IPS-11a (cell line): ENCODE data around the gene NPM1.
A peak's percentile ranks its signal among the peaks of the same experiment; 100 is the strongest.
"Not testable (repeated sequence)": the region's sequence is repeated elsewhere in the genome, so short reads cannot be mapped to it uniquely, and the experiment has no call there.

ENCODE experiments used
- H3K4me3 ChIP-seq: one replicate; pipeline ENCODE4 v1.5.1; 2013; ENCODE audit warnings: low read depth, low read length, control low read depth

Gene NPM1, protein sequence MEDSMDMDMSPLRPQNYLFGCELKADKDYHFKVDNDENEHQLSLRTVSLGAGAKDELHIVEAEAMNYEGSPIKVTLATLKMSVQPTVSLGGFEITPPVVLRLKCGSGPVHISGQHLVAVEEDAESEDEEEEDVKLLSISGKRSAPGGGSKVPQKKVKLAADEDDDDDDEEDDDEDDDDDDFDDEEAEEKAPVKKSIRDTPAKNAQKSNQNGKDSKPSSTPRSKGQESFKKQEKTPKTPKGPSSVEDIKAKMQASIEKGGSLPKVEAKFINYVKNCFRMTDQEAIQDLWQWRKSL

DNA sequence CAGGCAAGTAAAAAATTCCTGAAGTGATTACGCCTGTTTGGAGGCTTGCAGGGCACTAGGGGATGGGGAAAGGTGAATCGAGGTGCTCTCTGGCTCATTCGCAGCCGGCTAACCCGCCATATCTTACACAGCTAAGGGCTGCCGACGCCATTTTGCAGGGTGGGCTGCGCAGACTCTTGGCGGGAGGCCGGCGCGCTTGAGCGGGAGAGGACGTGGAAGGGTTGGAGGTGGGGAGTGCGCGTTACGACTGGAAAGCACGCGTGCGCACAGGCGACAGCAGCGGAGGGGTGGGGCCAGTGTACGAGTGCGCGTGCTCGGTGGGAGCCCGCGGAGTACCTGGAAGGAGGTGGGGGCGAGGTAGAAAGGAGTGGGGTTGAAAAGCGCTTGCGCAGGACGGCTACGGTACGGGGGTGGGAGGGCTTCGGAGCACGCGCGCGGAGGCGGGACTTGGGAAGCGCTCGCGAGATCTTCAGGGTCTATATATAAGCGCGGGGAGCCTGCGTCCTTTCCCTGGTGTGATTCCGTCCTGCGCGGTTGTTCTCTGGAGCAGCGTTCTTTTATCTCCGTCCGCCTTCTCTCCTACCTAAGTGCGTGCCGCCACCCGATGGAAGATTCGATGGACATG lies at the start of gene NPM1:
TSS of gene NPM1 (plus strand) at position 505 of the 625 bp plus-strand sequence. CDS start at position 605, 100 bp downstream.
- H3K4me3 ChIP-seq, result peak within 1 kb of the TSS; percentile 95

DNA sequence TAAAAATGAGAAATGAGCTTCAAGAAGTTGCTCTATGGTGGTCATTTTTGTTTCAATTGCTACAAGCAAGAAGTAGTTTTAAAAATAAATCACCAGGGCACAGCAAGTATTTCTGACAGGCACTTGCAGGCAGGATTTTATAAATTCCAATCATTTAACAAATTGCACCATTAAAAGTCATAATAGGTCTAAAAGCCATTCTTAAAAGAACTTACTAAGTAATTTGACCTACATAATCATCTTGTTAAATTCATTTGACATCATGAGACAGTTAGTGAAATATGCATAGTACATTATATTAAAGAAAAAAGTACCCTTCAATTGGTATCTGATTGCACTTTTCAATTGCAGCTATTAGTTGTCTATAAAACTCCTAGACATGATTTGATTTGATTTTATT lies 47.6 kb upstream of the NPM1 start:
- no peak overlapping the region for H3K4me3 ChIP-seq

DNA sequence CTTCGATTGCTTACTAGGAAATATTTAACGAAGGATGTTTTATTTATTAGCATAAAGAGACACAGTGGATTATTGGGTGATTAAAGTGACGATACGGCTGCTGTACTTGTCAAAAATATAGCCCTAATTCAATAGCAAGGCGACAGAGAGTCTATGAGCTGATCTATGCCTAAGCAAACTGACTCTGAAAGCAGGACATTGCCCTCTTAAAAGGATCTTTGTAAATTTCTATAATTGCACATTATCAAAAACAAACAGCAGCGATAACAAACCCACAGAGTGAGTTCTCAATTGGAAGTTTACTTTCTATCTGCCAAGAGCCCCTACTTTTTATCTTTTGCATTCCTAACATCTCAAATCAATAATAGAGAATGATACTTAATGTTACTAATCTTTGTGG lies 47.2 kb upstream of the NPM1 start:
- no peak overlapping the region for H3K4me3 ChIP-seq

DNA sequence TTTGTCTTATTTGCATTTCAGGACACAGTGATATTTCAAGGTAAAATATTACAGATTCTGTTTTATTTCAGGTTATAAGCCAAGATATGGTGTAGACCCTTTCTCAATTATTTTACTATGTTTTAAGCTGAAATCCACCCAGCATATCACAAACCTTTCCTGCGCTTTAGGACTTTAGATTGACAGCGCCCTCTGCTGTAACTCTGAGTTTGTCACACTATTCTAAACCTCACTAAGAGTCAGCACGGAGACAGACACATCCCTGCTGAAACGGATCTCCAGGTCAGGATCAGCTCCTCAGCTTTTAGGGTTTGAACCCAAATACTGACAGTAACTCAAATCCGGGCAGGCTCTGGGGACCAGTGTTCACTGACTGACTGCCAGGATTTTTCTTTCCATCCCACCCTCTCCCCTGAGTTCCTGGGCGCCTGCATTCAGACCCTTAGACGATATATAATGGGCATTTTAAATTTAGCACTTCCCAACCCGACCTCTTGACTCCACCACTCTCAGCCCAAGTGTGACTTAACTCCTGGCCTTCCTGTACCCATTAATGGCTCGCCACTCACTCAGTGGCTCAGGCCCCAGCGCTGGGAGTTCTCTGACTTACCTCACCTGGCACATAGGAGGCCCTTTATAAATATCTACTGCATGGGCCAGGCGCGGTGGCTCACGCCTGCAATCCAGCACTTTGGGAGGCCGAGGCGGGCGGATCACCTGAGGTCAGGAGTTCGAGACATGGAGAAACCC lies 45.1 kb upstream of the NPM1 start:
- no peak overlapping the region for H3K4me3 ChIP-seq

DNA sequence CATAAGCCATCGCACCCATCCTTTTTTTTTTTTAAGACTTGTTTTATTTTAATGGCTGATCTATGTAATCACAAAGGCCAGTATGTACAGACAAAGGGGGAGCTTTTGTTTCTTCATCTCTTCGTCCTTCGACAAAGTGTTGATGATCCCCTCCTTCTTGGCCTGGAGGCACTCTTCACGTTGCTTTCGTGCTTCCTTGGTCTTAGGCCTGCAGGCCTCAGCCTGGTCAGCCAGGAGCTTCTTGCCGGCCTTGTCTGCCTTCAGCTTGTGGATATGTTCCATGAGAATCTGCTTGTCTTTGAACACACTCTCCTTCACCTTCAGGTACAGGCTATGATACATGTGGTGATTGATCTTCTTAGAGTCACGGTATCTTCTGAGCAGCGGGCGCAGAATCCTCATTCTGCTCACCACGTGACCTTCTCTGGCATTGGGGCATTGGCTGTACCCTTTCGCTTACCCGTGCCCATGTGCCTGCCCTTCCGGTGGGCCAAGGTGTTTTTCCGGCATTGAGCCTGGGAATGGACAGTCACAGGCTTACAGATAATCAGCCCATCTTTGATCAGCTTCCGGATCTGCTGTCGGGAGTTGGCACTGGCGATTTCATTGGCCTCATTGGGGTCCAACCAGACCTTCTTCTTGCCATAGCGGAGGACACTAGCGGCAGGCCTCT lies 42.6 kb upstream of the NPM1 start:
- no peak overlapping the region for H3K4me3 ChIP-seq

DNA sequence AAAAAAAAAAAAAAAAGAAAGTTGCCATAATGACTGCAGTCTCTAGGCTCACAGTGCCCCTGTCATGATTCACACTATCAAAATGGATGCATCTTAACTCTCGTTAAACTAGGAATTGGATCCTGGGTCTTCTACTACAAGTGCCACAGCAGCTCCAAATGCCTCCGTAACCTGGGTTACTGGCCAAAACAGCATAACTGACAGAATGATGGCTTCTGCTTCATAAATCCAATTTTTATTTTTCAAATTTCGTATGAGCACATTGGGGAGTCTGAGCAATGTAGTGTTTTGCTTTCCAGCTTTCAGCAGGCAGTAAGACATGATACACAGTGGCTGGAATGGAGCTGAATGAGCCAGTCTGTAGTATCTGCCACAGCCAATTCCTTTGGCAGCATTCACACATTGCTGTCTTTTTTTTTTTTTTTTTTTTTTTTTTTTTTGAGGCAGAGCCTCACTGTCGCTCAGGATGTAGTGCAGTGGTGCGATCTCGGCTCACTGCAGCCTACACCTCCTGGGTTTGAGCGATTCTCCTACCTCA lies 36.0 kb upstream of the NPM1 start:
- no peak overlapping the region for H3K4me3 ChIP-seq

DNA sequence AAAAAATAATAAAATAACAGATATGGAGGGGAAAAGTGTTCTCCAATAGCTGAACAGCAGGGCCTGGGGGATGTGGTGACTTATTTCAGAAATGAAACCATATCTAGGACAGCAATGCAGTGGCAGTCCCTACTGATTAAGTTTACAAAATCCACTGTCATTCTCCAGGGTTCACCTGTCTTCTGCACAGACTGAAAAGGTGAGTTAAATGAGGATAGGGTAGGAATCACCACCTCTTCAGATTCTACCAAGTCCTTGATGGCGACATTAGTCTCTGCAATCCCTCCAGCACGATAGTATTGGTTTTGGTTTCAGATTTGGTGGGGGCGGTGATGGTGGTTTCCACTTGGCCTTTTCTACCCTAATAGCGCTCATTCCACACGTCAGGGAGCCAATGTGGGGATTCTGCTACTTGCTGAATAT lies 32.3 kb upstream of the NPM1 start:
- no peak overlapping the region for H3K4me3 ChIP-seq

DNA sequence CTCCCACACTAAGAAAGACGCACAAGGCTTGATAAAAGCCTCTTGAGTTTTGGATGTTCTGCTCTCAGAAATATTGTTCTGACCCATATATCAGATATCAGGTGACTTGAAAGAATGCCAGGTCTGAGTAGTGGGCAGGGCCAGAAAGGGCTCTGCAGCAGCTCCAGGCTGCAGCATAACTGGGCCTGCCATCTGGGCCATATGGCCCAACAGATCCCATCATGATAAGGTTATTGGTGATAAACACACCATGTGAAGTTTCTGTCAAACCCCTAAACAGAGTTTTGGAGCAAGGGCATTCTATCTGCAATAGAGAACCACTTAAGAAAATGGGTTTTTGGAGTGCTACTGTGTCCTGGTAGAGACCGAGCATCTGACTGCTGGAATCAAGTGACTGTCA lies 29.8 kb upstream of the NPM1 start:
- no peak overlapping the region for H3K4me3 ChIP-seq

DNA sequence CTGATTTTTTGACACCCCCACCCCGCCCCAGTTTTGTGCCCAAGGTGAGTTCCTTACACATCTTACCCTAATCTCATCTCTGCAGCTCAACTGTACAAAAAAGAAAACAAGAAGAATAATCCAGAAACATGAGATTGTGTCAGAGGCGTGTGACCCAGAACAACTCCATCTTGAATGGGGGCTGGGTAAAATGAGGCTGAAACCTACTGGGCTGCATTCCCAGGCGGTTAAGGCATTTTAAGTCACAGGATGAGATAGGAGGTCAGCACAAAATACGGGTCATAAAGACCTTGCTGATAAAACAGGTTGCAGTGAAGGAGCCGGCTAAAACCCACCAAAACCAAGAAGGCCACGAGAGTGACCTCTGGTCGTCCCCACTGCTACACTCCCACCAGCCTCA lies 26.5 kb upstream of the NPM1 start:
- H3K4me3 ChIP-seq, result not testable (repeated sequence)

DNA sequence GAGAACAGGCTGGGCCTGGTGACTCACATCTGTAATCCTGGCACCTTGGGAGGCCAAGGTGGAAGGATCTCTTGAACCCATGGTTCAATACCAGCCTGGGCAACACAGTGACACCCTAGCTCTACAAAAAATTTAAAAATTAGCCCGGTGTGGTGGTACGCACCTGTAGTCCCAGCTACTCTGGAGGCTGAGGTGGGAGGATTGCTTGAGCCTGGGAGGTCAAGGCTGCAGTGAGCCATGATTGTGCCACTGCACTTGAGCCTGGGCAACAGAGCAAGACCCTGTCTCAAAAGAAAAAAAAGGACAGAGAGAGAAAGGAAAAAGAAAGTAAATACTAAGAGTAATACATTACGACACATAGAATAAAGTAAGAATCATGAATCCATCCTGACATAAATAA lies 24.4 kb upstream of the NPM1 start:
- H3K4me3 ChIP-seq, result not testable (repeated sequence)

DNA sequence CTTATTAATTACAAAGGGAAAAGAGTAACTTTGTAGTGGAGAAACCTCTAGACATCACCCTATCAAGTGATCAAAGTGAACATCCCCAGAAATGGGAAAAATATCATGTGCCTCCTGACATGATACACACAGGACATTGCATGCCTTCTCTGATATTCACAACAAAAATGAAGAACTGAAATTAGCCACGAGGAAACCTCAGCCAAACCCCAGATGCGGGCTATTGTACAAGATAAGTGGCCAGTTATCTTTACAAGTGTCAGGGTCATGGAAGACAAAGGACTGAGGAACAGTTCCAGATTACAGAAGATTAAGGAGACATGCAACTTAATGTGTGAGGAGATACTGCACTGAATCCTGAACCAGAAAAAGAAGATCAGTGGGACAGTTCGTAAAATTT lies 23.8 kb upstream of the NPM1 start:
- no peak overlapping the region for H3K4me3 ChIP-seq

DNA sequence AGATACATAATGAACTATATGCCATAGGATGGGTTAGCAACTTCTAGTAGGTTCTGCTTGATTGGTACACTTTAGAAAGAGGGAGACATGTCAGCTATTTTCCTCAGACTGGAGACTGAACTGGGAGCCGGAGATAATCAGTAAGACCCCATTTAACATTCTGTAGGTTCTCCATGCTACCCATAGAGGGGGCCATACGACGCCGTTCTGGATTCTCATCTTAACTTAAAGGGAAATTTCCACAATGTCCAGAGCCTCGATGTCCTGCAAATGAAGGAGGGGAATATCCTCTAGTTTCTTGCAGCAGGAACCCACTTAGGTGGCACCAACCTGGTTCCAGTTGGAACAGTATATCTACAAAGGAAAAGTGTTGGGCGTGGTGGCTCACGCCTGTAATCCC lies 22.3 kb upstream of the NPM1 start:
- no peak overlapping the region for H3K4me3 ChIP-seq

DNA sequence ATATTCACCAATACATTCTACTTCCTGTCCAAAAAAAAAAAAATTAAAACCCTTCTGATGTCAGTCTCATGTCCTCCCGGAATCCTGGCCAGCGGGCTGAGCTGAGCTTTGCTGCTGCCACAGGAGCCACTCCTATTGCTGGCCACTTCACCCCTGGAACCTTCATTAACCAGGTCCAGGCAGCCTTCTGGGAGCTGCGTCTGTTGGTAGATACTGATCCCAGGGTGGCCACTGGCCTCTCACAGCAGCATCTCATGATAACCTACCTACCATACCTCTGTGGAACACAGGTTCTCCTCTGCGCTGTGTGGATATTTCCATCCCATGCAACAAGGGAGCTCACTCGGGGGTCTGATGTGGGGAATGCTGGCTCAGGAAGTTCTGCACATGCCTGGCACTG lies 21.0 kb upstream of the NPM1 start:
- no peak overlapping the region for H3K4me3 ChIP-seq

DNA sequence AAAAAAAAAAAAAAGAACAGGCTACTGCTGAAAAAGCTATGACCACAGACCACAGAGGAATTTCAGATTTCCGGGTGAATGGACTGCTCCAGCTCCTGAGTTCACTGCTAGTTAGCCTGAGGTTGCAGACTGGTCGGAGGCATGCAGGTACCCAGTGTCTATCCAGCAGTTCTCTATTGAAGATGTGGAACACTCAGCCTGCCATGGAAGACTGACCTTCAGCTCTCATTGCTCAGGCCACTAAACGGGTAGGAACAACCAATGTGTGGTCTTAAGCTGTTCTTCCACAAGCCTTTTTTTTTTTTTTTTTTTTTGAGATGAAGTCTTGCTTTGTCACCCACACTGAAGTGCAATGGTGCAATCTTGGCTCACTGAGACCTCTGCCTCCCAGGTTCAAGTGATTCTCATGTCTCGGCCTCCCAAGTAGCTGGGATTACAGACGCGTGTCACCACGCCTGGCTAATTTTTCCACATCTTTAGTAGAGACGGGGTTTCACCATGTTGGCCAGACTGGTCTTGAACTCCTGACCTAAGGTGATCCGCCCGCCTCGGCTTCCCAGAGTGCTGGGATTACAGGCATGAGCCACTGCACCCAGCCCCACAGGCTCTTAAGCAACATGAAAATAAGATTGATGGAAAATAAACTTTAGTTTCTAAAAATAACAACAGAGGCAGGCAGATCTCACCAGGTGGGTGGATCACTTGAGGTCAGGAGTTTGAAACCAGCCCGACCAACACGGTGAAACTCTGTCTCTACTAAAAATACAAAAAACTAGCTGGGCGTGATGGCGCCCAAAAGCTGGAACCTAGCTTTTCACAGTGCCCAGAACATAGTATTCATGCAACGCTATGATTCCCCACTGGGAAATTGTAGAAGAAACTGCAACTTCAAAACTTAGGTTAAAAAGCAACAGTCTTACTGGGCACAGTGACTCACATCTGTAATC lies 20.0 kb upstream of the NPM1 start:
- H3K4me3 ChIP-seq, result no peak overlapping the region

DNA sequence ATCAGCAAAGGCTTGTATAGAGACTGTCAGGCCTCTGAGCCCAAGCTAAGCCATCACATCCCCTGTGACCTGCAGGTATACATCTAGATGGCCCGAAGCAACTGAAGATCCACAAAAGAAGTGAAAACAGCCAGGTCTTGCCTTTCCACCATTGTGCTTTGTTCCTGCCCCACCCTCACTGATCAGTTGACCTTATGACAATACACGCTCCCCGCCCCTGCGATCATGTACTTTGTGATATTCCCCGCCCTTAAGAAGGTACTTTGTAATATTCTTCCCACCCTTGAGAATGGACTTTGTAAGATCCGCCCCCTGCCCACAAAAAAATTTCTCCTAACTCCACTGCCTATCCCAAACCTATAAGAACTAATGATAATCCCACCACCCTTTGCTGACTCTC lies 18.6 kb upstream of the NPM1 start:
- H3K4me3 ChIP-seq, result no peak overlapping the region

DNA sequence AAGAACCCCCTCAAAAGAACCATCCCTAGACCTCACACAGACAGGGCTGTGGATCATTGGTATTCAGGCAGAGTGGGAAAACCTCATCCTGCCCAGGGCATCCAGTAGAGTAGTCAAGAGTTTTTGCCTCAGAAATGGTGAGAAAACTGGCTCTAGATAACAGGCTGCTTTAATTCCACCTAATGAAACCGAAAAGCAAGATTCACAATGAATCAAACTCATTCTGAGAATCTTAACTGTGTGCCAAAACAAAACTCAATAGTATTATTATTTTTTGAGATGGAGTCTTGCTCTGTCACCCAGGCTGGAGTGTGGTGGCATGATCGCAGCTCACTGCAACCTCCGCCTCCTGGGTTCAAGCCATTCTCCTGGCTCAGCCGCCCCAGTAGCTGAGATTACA lies 17.8 kb upstream of the NPM1 start:
- no peak overlapping the region for H3K4me3 ChIP-seq

DNA sequence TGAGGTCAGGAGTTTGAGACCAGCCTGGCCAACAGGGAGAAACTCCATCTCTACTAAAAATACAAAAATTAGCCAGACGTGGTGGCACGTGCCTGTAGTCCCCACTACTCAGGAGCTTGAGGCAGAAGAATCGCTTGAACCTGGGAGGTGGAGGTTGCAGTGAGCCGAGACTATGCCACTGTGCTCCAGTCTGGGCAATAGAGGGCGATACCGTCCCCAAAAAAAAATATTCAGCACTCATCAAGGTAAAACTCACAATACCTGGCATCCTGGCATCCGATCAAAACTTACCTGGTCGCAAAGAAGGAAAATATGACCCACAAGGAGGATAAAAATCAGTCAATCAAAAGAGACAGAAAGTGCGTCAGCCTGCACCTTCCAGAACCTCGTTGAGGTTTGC lies 16.8 kb upstream of the NPM1 start:
- not testable (repeated sequence) for H3K4me3 ChIP-seq

DNA sequence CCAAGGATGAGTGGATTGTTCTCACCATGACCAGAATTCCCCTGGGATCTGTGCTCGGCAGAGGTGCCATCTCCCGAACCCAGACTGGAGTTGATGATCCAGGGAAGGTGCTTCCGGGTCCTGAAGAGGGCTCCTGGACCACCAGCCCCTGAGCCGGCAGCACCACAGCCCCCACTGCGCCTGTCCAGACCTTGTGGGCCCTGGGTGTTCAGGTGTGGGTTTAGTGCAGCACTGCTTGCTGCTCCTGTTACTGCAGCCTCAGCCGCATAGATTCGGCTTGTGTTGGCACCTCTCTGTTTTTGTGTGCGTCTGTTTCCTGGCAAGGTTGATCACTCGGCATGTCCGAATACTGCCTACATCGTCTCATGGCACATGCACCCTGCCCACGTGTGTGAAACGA lies 16.3 kb upstream of the NPM1 start:
- H3K4me3 ChIP-seq, result no peak overlapping the region

DNA sequence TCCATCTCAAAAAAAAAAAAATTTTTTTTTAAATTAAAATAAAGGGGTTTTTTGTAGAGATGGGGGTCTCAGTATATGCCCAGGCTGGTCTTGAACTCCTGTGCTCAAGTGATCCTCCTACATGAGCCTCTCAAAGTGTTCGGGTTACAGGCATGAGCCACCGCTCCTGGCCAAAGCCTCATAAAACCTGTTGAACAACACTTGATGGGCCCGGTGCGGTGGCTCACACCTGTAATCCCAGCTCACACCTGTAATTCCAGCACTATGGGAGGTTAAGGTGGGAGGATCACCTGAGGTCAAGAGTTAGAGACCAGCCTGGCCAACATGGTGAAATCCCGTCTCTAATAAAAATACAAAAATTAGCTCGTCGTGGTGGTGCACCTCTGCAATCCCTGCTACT lies 7.7 kb upstream of the NPM1 start:
- H3K4me3 ChIP-seq, result no peak overlapping the region

DNA sequence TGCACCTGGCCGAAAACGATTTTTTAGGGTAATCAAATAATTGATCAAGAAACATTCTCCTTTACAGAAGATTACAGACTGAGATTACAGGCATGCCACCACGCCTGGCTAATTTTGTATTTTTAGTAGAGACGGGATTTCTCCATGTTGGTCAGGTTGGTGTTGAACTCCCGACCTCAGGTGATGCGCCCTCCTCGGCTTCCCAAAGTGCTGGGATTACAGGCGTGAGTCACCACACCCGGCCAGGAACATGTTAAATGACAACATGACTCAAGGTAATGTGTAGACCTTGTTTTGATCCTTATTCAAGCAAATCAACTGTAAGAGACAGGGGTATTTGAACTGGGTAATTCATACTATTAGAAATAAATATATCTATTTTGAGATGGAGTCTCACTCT lies 3.2 kb upstream of the NPM1 start:
- not testable (repeated sequence) for H3K4me3 ChIP-seq
